AG08395 (cell line): ENCODE results near the gene QKI.

Experiments
- DNase-seq: peaks from one replicate; pipeline ENCODE4 v3.0.0; 2012; ENCODE audit warnings: mixed read lengths, low spot score

QKI gene

DNA sequence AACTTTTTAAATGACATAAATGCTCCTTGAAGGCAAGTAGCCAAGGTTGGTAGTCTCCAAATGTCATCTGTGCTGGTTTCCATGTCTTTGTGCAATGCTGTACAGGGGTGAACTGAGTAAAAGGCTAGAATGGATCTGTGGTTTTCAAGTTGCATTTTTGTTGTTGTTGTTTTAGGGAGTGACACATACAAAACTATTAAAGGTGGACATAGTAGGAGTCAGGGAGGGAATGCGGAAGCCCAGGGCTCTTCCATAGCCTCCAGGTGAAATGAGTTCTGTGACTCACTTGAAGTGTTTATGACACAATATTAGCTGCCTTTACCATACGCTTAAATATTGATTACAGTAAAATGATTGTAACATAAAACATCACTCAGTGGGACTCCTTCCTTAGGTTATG is 22.5 kb upstream of the QKI start:
- no peak for DNase-seq

DNA sequence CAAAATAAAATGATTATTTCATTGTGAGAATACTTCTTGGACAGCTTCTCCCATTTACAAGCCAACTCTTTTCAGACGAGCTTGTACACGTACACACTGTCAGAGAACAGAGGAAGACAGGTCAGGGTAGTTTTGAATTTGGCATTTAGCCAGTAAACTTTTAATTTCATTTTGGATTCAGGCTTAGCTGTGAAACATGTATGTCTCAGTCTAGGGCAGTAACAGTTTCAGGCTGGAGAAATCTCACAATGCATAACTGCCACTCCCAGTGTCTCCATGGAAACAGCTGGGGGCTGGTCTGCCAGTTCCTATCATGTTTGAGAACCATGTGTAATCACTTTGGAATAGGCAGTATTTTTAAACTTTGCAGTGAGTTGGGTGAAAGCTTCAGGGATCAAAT is 22.0 kb upstream of the QKI start:
- peak; percentile 38 for DNase-seq

DNA sequence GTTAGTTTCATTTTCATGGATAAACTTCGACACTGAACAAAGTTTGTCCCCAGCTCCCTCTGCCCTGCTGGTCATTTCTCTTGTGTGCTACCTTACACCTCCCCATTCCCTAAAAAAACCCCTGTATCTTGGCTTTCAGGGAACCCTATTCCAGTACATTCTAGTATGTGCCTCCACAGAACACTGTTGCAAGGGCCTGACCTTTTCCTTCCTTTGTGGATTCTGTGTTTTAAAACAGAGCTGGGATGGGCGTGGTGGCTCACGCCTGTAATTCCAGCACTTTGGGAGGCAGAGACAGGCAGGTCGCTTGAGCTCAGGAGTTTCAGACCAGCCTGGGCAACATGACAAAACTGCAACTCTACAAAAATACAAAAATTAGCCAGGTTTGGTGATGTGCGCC is 20.6 kb upstream of the QKI start:
- DNase-seq = no peak

DNA sequence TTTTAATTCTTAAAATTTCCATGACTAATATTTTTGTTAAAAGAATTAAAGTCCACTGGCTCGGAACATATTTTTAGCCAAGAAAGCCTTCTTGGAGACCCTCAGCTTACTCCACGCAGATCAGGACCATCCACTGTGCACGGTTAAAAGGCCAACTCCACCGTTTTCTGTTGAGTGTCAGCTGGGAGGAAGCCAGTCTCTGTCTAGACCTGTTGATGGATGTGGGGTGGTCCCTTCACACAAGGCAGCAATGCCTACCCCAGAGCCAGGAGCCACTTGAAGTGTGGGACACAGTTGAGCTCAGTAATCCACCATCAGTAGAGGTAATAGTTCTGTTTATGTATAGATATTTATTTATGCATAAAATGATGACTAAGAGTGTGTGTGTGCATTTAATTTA is 19.9 kb upstream of the QKI start:
- DNase-seq = no peak

DNA sequence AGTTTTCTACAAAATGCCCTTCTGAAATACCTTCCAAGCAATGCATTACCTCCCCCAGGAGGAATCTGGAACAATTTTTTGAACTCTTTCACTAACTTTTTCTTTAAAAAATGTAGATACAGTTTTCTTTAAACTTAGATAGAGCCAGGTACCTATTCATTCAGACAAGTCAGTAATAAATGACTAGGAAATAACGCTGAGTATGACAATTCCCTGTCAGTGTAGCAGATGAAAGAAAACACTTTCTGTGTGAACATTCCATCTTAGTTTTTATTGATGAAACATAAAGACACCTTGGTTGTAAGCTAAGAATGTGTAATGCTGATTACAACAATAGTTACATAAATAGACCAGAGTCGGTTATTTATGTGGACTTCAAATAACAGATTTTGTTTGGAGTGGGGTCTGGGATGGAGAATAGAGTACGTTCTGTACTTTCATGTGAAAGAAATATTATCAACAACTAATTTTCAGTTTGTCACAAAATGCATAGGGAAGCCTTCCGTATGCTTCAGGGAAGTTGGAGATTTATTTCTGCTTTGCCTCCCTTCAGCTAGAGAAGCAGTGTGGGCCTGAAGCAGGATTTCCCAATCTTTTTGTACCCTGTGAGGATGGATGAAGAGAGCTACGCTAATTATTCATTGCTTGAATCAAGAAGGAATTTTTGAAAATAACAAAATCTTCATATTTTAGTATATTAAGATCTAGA is 19.2 kb upstream of the QKI start:
- no peak for DNase-seq

DNA sequence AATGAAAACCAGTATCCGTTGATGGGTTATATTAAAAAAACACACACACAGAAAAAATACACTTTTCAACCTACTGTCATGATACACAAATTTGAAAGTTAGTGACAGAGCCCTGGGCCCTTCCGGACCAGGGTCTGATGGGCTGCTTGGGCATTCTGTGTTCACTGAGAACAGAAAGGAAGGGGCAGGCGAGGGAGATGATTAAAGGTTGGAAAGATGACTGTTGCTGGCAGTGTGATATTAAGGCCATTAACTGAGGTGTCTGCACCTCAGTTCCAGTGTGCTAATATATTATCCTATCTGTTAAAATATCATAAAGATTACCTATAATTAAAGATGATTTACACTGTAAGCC is 18.7 kb upstream of the QKI start:
- no peak for DNase-seq

DNA sequence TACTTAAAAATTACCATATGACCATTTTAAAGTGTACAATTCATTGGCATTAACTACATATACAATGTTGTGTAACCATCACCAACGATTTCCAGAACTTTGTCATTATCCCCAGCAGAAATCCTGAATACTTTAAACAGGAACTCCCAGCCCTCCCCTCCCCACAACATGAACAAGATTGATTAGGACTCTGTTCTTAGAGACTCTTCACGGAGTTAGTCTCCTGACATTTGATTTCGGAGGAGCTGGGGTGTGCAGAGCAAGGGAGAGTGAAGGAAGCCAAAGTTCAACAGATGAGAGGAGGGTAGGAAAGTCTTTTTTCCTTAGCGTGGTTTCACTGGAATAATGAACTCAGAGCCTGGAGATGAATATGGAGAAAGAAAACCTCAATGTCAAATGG is 17.2 kb upstream of the QKI start:
- no peak for DNase-seq

DNA sequence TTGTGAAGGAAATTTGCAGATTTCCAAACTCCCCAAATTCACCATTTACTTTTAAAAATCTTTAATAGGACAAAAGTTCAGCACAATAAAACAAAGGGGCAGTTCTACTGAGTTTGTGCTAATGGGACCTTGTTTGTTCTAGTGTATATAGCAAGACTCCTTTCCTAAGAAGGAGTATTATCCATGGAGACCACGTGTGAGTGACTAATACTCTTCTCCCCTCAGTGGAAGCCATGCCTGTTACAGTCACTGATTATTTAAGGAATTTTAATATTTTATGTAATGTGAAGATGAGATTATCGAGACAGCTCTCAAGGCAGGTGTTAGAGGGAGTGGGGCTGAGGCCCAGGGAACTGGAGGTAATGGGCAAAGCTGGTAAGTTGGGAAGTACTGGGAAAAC is 16.4 kb upstream of the QKI start:
- DNase-seq = no peak

DNA sequence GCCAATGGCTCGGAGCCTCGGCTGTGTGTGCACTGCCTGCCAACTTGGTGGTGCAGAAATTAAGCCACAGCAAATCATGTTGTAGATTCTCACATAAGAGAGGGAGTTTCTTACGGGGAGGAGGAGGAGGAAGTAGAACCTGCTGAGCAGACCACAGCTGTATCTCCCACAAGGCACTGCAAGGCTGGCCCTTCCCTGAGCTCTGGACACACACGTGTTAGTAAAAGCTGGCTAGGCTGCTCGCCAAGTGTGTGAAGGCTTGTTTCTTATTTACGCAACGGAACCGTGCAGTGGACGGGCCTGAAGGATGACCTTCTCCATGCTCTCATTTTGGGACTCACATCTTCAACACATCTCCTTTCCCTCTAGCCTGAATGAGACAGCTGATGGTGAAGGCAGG is 15.7 kb upstream of the QKI start:
- DNase-seq = no peak

DNA sequence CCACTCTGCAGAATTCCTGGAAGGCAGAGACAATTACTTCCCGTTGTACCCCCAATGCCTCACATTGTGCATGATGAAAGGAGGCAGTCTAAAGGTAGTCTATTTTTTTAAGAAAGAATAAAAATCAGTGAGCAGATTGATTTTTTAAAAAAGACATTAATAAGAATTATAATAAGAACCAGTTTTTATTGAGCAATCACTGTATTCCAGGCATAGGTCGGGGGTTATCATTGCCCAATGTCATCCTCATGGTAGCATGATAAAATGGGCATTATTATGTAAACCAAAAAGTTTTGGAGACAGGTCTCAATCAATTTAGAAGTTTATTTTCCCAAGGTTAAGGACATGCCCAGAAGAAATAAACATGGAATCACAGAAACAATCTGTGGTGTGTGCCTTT is 14.0 kb upstream of the QKI start:
- no peak for DNase-seq

DNA sequence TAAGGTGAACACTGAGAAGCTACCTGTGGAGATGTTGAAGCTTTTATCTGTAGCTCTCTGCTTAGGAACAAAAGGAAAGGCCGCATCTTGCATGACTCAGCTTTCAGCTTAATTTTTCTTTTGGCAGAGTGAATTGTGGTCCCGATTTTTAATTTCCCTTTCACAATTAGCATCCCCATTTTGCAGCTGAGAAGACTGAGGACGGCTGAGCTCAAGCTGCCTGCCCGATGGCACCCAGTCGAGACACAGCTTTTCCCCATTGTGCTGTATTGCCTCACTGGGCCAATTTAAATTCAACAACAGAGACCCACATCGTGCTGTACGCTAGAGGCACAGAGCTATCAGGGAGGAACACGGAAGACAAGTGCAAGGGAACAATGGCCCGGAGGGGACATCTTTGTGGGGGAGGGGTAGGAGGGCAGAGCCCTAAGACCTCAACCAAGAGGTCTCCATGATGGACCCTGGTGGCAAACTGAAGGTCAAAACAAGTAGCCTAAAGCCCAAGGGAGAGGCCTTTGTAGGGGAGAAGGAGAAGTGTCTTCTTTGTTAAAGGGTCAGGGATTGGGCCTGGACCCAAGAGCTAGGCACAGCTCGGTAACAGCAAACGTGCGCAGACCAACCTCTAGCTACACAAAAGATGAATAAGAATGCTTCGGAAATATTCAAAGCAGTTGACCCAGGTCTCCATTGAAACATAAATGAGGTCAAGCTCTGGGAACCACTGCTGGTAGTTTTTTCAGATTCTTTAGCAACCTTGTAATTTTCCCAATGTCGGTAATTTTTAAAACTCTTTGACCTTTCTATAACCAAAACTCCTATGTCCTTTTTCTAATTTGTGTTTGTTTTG is 13.3 kb upstream of the QKI start:
- no peak for DNase-seq

DNA sequence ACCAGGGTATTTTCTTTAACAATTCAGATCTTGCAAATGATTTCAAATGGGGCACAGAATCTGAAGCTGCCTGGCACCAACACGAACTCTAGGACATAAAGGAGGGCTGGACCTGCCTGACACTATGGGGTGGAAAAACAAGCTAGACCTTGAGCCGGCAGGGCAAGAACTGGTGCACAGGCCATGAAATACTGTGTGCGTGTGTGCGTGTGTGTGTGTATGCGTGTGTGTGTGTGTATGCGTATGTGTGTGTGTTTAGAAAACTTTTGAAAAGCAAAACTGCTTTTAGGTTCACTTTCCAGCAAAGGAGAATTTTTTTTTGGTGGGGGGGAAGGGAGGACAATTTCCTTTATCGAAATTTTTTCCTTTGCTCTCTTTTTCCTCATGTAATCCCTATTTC is 11.9 kb upstream of the QKI start:
- DNase-seq = no peak

DNA sequence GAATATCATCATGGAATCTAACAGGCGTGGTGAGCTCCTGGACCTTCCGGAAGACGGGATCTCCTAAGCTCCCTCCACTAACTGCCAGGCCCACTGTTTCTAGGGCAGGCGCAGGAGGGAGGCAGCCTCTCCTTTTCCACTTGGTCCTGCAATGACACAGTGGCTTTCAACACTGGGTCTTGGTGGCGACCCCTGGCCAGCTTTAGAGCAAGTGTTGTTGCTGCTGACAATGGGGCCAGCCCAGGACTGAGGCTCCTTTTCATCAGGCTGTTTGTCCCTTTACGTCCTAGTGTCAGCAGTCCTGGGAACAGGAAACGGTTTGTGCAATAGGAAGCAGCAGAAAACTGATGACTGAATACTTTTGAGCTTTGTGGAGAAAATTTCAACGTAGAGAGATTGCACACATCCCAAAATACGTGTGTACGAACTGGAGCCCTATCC is 9.7 kb upstream of the QKI start:
- DNase-seq = peak; percentile 48

DNA sequence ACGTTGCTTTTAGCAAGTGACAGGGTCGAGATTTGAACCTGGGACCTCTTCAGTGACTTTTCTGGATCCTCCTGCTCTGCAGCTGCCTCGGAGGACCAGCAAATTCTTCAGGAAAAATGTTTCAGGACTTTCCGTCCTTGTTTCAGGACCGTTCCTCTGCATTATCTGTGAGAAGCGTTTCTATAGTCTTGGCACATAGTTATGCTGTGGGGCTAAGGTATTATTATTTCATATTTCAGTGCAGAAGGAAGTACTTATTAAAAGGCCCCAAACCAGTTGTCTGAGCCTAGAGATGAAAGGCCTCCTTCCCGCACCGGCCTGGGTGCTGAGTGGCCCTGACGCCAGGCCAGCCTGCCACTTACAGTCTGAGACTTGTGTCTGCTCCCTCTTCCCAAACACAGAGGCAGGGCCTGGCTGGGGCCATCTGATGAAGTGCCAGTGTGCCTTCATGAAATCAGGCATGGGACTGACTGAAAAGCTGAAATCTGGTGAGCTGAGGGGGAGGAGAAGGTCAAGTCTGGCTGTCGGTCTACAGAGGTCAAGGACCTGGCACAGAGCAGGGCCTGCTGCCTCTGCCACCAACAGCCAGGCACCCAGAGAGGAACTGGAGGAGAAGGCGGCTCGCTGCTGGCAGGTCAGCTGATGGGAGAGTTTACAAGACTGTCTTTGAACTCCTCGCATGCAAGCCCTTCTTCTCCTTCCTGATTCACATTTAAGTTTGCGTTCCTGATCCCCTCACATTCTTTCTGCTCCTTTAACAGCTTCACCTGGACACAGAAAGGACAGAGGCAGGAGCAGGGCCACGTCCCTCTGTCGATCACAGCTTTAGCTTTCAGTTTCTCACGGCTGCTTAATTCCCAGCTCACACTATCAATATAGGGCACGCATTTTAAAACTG is 8.9 kb upstream of the QKI start:
- peak; percentile 27 for DNase-seq

DNA sequence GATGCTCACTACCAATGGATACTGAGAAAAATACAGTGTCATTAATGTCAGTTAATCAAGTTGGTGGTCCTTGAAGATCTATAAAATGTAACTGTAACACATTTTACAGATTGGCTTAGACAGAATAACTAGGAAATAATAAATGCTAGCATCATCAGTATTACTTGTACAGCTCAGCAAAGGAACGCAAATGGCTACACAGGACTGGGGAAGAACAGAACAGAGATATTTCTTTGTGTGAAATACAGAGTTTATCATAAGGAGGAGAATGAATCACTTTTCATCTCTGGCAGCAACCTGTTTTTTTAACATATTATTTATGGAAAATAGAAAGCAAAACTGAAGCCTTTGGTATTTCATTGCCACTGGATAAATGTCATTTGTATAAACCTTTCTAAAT is 8.2 kb upstream of the QKI start:
- no peak for DNase-seq

DNA sequence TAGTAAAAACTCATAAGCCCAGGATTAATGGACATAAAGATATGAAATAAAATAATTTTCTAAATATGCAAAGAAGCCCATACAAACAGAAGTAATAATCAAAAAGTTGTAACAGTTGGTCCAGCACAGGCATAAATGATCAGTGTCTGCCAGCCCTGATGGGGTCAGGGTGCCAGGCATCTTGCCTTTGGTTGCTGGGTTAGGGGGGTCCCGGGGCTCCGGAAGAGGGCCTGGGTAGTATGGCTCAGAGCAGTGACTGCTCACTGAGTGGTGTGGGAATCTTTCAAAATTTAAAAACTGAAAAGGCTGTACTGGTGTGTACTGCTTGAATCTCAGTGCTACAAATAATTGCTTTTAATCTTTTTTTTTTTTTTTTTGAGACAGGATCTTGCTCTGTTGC is 7.7 kb upstream of the QKI start:
- DNase-seq = no peak

DNA sequence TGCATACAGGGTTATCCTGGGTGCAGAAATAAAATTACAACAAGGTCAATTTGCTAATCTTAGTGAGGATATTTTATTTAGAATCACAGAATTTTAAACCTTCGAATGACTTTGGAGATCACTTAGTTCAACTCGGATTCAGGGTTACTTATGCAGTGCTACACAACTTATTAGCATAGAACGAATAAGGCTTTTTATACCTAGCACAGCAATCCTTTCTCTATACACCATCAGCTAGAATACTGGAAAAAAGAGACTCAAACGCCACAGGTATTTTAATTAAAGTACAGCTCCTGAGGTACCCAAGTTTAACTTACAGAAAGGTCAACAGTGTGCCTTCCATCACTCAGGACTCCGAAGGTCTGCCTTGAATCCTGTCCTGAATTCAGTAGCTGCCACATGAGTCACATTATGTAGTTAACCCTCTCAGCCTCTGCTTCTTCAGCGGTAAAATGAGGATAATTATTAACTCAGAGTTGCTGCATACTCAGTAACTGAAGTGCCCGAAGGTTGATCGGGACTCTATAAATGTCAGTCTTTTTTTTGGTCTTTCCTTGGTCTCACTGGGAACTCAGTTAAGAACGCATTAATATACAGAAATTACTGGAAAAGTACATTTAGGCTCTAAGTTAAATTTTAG is 6.0 kb upstream of the QKI start:
- no peak for DNase-seq

DNA sequence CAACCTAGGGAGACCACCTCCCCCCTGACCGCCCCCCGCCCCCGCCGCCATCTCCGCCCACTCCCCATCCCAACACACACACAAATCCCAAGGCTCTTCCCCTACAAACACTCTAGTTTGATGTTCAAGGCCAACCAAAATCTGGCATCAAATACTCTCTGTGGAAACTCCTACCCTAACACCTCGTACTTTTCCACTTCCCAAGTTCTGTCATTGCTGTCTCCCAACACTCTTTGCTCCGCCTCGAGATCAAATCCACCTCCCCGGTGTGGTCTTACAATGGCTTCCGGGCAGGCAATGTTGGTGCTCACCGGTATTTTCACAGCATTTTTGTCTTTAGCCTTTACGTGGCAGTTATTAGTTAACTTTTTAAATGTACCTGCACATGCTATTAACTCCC is 4.8 kb upstream of the QKI start:
- DNase-seq = no peak

DNA sequence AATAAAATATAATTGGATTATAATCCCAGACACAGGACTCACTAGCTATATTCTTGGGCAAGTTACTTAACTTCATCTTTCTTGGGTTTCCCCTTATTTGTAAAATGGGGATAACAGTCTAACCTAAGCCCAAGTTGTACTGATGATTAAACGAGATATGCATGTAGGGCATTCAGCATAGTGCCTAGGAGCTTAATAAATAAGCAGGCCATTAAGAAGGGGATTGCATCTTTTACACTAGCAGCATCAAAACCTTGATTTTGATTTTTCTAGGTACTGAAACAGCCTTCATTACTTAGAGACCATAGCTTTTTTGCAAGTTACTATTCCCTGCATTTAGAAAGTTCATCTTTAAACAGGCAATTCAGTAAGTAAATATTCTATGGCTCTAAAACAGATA is 2.2 kb upstream of the QKI start:
- no peak for DNase-seq

DNA sequence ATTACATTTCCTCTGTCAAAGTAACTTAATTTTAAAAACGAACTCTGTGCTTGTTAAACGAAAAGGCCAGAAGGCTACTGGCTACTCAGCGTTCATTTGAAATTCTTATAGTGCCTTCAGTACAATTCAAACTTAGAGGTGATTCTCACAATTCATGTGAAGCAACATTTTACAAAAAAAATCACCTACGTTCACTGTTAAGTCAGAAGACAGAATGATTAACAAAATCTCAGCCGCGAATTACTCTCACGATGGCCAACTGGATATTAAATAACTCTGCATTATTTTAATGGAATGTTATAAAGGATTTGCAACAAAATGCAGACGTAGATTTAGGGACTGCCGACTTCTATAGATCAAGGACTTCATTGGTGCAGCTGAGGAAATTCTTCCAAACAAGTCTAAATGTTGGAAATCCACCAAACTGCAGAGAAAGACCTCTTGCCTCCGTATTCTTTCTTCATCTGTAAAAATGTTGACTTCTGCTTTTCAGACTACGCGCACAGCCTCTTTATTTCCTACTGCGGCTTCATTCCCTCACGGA is 1.6 kb upstream of the QKI start:
- DNase-seq = no peak

DNA sequence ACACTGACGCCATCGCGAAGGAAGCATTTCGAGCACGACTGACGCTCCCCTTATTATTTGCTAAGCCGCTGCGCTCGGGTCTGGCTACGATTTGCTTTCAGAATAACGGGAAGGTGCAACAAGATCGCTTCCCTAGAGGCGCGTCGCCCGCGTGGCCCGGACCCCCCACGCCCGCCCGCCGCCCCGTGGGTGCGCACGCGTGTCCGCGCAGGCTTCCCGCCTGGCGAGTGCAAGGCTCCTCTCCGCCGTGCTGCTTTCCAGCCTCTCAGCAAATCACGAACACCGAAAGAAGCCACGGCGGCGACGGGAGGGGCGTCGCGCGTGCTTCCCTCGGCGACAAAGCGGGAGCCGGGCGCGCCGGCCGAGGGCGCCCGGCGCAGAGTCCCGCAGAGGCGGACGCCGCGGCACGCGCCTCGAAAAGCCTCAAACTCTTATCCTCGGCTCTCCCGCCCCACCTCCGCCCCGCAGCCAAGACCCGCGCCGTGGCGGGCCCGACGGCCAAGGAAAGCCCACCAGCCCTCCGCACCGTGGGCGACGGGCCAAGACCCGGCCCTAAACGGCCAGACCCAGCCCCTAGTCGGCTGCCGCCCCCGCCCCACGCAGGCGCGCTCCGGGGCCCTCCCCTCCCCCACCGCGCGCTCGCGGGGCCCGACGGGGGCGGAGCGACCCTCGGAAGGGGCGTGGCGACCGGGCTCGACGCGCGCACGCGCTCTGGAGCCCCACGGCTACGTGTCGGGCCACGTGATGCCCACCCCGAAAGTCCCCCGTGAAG is 987 bp upstream of the QKI start:
- DNase-seq = peak; percentile 96
